Dedifferentiated amniotic fluid mesenchymal stem cell (primary cell): ENCODE measurements around the gene CTPS2.
"Not testable (repeated sequence)": the region's sequence is repeated elsewhere in the genome, so short reads cannot be mapped to it uniquely, and the experiment has no call there.

Source experiments
- DNase-seq: peaks from one replicate; pipeline ENCODE4 v3.0.0-alpha.2; 2016; ENCODE audit errors: extremely low spot score

Gene CTPS2, protein sequence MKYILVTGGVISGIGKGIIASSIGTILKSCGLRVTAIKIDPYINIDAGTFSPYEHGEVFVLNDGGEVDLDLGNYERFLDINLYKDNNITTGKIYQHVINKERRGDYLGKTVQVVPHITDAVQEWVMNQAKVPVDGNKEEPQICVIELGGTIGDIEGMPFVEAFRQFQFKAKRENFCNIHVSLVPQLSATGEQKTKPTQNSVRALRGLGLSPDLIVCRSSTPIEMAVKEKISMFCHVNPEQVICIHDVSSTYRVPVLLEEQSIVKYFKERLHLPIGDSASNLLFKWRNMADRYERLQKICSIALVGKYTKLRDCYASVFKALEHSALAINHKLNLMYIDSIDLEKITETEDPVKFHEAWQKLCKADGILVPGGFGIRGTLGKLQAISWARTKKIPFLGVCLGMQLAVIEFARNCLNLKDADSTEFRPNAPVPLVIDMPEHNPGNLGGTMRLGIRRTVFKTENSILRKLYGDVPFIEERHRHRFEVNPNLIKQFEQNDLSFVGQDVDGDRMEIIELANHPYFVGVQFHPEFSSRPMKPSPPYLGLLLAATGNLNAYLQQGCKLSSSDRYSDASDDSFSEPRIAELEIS

DNA sequence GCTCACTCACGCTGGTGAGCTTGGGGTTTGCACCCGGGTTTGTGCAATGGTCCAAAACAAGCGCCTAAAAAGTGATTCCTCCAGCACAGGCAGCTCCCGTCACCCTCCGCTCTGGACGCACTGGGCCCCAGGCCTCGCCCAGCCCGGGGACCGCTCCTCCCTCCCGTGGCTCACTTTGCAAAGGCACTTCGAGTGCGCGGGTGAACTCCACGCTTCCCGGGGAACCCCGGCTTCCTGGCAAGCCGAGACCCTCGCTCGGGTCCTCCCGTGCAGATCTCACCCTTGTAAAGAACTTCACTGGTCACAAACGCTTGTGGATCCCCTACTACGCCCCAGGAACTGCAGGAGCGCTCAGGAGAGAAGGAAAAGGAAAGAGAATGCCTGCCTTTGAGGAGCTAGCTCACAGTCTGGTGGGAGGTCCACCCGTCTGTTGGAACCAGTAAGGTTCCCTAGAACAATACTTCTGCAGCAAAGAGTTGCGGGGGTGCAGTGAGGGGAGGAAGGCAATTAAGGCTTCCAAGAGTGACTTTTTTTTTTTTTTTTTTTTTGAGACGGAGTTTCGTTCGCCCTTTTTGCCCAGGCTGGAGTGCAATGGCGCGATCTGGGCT lies at the start of gene CTPS2:
Gene CTPS2, minus strand, starts transcription at position 122 of the 608 bp plus-strand sequence. CDS start 9,767 bp downstream, outside the sequence.
- DNase-seq, result peak; percentile 49

GRCh38 chrX:16761500-16761899 lies 49.0 kb upstream of the CTPS2 start:
- DNase-seq, result not testable (repeated sequence)

DNA sequence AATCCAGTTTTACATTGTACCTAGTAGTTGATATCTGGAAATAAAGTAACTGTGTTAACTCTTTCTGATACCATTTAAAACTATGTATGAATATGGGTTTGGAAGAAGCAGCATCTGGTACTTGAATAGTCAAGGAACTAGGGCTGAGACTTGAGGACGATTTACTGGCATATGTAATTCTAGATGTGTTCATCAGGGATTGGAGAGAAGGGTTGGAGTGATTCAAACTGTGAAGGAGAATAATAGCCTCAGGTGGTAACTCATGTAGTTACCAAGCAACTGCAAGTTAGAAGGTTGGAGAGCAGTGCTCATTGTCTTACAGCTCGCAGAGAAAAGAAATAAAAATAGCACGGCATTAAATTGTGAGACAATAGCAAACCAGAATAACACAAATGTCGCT lies 44.3 kb upstream of the CTPS2 start:
- DNase-seq, result no peak

DNA sequence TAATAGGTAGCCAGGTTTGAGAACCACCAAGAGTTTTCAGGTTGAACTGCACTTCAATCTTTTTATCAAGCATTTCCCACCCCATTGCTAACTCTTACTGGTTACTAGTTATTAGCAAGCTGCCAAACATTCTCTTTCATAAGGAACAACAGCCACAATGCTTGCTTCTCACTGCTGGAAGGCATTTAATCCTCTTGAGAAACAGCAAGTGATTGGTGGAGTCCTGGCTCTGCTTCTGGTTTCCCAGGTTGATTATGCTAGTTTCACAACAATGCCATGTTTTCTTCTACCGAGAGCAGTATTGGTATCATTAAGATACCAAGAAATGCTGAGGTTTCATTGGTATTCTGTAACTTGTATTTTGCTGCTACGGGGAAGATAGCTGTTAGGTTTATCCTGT lies 41.5 kb upstream of the CTPS2 start:
- DNase-seq, result no peak

- DNase-seq, result no peak
Observed at GRCh38 chrX:16750136-16750535, 37.7 kb upstream of the CTPS2 start.

- DNase-seq, result no peak
Observed at GRCh38 chrX:16748425-16748824, 36.0 kb upstream of the CTPS2 start.

DNA sequence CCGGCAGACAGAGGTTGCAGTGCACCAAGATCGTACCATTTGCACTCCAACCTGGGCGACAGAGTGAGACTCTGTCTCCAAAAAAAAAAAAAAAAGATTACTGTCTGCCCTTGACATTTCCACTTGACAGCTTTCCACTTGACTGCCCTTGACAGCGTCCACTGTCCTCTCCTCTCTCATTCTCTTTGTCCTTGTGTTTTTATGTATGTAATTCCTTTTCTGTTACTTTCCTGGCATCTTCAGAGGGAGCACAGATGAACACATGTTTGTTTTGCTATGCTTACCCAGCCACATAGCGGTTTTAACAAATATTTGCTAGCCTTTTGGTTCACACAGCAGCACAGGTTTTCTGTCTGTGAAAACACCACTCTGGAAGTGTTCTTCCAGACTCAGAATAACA lies 33.2 kb upstream of the CTPS2 start:
- no peak for DNase-seq

GRCh38 chrX:16745102-16745501 lies 32.6 kb upstream of the CTPS2 start:
- DNase-seq, result no peak

- DNase-seq, result no peak
Observed at GRCh38 chrX:16743604-16744325, 31.3 kb upstream of the CTPS2 start.

DNA sequence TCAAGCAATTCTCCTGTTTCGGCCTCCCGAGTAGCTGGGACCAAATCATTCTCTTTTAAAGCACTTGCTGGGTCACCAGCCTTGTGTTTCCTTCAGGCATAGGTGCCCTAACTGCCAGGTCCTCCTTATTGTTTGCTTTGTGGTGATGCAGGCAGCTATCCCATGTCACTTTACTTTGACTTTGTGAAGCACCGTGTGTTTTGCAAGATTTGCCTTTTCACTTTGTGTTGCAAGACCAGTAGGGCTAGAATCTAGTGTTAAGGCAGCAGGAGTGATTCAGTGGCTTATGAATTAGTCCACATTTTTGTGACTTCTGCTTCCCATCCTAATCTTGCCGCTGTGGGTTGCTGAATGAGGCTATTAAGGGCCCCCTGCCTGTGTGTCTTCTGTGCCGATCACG lies 27.1 kb upstream of the CTPS2 start:
- no peak for DNase-seq

GRCh38 chrX:16737024-16737423 lies 24.6 kb upstream of the CTPS2 start:
- DNase-seq, result no peak

DNA sequence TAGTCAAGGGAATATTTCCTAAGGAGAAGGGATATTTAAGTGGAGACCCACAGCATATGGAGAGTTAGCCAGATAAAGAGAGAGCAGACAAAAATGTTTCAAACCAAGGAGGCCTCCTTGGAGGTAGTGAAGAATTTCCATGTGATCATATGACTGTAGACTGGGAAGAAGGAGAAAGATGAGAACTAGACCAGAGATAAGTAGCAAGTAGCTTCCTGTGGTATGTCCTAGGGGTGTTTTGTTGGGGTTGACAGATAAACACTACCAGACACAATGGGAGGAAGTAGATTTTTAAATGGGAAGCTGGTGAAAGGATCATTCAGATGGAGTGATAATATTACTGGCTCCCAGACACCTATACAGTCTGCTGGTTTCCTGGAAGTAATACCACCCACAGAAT lies 20.5 kb upstream of the CTPS2 start:
- no peak for DNase-seq

DNA sequence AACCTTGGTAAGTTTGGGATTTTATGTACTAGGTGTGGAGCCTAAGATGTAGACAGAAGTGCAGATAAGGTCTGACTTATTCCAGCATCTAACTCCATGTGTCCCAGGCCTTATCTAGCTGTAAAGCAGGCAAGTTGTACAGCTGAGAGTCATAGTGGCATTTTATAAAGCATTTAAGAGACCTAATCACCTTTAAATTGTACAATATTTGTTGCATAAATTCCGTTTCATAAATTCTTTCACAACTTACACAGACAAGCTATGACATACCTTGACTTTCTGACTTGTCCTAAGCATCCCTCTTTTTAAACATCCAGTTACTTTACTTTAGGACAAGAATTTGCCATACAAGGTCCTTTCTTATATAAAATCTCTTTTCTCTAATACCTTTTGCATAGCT lies 18.0 kb upstream of the CTPS2 start:
- DNase-seq, result no peak

DNA sequence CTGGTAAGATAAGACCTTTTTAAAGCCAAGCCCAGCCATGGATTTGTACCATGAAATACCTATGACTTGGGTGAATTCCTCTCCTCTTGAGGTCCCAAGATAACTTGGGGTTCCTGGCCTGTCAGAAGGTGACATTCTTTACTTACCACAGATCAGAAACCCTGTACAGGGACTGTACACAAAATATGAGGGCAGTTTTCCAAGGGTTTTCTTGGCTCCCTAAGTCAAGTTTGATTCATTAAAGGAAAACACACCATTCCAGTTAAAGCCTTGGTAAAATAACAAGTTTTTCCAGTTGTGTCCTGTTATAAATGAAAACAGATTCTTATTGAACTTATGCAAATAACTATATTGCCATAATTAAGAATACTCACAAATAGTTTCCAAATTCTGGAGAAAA lies 15.2 kb upstream of the CTPS2 start:
- DNase-seq, result no peak

DNA sequence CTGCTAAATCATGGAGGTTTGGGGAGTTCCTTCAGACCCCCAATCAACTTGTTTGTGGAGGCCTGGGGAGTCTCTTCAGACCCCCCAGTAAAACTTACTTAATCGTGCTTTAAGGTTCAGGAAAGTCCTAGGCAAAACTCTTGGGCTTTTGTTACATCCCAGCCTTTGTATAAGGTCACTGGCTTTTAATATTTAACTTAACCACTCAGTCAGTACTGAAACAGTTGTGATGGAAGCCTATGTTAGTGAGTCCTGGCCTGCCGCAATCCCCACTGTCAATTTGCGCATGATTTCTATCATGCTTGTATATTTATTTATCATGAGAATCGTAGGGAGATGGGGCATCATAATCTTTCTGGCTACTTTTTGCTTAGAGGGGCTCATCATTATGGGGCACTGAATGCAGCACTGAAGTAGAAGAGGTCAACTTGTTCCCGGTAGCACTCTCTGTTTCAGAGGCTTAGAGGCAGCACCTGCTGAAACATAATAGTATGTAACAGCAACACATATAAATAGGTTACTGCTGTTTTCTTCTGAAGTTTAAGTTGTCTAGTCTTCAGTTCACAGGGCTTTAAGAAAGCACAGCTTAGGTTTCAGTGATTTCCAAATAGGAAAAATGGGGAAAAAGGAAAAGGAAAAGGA lies 14.0 kb upstream of the CTPS2 start:
- not testable (repeated sequence) for DNase-seq

DNA sequence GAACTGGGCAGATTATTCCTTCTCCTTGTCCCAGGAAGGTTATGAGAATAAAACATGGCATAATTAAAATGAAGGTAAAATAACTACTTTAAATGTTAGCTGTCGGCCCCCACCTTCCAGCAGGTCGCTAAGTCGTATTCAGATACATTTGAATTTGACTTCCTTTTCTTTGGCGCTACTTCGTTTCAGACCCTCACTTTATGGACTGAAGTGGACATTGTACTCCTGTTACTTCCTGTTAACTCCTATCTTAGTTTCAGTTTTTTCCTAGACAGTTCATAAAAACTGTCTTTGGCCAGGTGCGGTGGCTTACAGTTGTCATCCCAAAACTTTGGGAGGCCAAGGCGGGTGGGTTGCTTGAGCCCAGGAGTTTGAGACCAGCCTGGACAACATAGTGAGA lies 12.6 kb upstream of the CTPS2 start:
- no peak for DNase-seq

- DNase-seq, result no peak
Observed at GRCh38 chrX:16722481-16722880, 10.0 kb upstream of the CTPS2 start.

DNA sequence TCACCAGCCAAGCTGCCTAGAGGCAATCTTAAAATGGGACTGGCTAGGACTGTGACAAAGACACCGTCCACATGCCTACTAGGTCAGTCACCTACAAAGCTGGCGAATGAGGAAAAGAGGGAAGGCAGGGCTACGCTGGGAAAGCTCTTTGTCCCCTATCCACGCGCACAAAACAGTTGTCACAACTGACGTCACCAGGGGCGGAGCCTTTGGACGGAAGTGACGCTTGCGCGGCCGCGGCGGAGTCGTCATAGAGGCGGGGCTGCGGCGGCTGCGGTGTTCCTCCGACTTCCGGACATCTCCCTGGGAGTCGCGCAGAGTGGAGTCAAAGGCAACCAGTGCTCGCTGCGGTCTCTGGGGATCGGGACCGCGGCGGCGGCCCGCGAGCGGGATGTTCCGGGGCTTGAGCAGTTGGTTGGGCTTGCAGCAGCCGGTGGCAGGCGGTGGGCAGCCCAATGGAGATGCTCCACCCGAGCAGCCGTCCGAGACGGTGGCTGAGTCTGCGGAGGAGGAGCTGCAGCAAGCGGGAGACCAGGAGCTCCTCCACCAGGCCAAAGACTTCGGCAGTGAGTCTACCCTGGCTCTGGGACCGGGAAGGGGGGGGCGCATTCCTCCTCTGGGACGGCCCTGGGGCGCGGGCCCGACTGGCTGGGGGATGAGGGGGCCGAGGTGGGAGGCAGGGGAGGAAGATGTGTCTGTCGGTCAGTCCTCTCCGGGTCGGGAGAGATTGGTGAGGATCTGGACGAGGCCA lies 7.0 kb upstream of the CTPS2 start, which contains the start of gene SYAP1:
Gene SYAP1, plus strand, starts transcription at position 279 of the 751 bp plus-strand sequence. Its CDS starts 113 bp downstream, at position 392.
- peak; percentile 98 for DNase-seq

GRCh38 chrX:16718824-16719333 lies 6.4 kb upstream of the CTPS2 start:
- DNase-seq, result no peak

- not testable (repeated sequence) for DNase-seq
Observed at GRCh38 chrX:16716451-16716850, 4.0 kb upstream of the CTPS2 start.

GRCh38 chrX:16715638-16716037 lies 3.2 kb upstream of the CTPS2 start:
- not testable (repeated sequence) for DNase-seq
